AG09319 (cell line): ENCODE measurements around the gene MUC5B.

Source experiments
- DNase-seq: peaks from one replicate; pipeline ENCODE4 v3.0.0-alpha.2; 2010; ENCODE audit warnings: low read depth; ENCODE audit errors: extremely low read depth
- TF ChIP-seq, protein P1 (sequence below): IDR thresholded peaks from 2 replicates; pipeline ENCODE4 v1.5.1; 2011; ENCODE audit warnings: low read depth, mild to moderate bottlenecking, inconsistent platforms, low read length, moderate library complexity

The MUC5B gene

DNA sequence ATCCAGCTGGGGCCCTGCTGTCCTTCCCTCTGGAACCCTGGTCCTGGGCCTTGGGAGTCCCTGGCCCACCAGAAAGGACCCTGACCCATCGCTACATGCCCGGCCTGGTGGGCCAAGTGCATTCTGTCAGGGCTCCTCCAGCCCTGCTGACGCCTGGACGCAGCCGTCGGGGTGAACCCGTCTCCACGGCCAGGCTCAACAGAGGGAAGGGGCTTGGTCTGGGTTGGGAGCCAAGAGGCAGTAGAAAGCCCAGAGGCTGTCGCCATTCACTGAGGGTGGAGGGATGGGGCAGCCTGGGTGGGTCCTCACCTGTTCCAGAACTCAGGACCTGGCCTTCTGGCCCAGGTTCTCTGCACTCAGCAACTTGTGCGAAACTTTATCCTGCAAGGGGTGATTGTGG is 47.6 kb downstream of the MUC5B start:
- TF ChIP-seq, protein P1, sequence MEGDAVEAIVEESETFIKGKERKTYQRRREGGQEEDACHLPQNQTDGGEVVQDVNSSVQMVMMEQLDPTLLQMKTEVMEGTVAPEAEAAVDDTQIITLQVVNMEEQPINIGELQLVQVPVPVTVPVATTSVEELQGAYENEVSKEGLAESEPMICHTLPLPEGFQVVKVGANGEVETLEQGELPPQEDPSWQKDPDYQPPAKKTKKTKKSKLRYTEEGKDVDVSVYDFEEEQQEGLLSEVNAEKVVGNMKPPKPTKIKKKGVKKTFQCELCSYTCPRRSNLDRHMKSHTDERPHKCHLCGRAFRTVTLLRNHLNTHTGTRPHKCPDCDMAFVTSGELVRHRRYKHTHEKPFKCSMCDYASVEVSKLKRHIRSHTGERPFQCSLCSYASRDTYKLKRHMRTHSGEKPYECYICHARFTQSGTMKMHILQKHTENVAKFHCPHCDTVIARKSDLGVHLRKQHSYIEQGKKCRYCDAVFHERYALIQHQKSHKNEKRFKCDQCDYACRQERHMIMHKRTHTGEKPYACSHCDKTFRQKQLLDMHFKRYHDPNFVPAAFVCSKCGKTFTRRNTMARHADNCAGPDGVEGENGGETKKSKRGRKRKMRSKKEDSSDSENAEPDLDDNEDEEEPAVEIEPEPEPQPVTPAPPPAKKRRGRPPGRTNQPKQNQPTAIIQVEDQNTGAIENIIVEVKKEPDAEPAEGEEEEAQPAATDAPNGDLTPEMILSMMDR = no peak
- no peak for DNase-seq

DNA sequence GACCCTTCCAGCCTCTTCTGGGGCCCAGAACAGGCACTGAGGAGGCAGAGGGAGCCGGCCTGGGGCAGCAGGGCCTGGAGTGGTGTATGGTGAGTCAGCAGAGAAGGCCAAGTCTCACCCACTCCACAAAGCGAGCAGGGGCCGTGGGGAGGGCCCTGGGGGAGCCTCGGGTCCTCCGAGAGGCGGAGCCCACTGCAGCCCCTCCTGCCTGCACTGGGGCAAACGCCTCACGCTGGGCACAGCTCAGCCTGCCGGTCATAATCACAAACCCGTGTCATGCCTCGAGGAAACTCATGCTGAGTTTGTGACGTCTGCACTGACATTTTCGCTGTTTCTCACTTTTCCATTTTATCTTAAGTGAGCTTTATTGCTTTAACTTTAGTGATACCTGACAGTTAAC is 48.1 kb downstream of the MUC5B start:
- DNase-seq = no peak
- TF ChIP-seq, protein P1 = no peak

DNA sequence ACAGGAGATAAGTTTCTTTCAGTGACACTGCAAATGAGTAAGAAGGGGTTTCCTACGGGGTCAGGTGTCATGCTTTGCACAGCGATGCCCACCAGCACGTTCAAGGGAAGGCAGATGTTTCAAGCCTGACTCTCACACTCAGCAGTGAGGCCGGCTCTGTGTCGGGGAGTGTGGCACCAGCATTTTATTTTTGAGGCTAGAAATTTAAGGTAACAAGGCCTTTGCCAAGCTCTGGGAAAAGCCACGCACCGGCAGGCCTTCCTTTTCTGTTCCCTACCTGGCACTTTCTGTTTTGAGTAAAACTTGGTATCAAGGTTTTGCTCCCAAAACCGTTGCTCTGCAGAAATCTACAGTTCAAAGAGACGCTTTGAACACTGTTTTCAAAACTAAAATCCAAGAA is 48.5 kb downstream of the MUC5B start:
- DNase-seq = no peak
- TF ChIP-seq, protein P1 = no peak

DNA sequence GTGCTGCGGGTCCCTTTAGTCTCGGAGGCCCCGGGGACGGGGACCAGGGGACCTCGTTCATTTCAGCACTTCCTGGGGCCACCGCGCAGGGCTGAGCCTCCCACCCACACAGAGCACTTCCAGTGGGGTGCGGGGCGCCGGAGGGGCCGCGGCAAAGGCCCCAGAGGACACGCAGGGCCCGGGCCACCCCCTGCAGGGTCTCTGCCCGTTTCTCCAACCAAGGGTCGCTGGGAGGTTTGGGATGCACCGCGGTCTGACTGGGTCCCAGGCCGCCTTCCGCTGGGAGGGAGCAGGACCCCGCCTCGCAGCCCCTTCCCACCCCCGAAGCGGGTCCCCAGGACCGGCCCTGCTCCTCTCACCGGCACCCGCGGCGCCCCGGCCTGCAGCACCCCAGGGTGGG is 49.1 kb downstream of the MUC5B start:
- TF ChIP-seq, protein P1 = no peak
- no peak for DNase-seq

DNA sequence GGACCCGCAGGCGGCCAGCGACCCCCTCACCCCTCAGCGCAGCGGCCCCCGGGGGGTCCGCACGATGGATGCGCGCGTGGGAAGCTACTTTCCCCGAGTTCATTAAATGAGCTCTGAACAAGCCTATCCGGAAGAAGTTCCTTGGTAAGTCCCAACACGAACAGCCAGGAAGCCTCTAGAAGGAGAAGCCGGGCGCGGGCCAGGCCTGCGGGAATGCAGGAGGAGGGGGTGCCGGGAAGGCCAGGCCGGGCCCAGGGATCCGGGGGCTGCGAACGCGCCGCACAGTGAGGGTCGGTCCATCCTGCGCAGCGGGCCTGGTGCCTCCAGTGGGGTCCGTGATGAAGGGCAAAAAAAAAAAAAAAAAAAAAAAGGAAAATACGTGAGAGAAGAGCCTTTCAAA is 49.7 kb downstream of the MUC5B start:
- TF ChIP-seq, protein P1 = no peak
- DNase-seq = no peak

DNA sequence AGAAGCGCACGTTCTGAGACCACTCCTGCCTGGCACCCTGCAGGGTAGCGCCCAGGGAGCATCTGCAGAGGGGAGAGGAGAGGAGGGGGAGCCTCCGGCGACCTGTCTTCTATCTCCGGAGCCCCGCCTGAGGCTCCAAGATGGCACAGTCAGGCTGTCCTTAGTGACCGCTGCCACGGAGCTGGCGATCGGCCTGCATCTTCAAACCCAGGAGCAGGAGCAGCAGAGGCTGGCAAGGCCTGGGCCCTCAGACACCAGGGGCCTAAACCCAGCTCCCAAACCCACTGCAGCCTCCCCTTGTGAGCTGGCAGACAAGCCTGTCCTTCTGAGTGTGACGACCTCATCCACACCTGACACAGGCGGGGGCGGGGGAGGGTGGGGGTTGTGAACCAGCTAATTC is 51.6 kb downstream of the MUC5B start:
- TF ChIP-seq, protein P1 = no peak
- DNase-seq = no peak

DNA sequence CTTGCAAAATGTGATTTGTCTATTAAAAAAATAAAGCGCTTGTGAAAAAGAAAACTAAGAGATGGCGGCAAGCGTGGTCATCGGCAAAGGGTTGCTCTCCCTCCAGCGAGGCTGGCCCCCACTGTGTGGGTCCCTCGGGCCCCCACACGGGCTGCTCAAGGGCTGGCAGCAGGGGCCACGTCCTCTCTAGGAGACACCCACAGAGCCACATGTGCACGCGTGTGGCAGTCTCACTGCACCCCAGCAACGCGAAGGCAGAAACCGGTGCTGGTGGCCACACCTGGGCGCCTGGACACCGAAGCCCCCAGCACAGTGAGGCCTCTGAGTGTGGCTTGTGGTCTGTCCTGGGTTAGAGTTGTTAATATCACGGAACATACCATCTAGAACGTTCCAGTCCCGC is 52.2 kb downstream of the MUC5B start:
- no peak for DNase-seq
- TF ChIP-seq, protein P1 = no peak
